ENCODE data around the gene CAMTA1.
"Not testable (repeated sequence)": the region's sequence is repeated elsewhere in the genome, so short reads cannot be mapped to it uniquely, and the experiment has no call there.

CAMTA1 gene

DNA sequence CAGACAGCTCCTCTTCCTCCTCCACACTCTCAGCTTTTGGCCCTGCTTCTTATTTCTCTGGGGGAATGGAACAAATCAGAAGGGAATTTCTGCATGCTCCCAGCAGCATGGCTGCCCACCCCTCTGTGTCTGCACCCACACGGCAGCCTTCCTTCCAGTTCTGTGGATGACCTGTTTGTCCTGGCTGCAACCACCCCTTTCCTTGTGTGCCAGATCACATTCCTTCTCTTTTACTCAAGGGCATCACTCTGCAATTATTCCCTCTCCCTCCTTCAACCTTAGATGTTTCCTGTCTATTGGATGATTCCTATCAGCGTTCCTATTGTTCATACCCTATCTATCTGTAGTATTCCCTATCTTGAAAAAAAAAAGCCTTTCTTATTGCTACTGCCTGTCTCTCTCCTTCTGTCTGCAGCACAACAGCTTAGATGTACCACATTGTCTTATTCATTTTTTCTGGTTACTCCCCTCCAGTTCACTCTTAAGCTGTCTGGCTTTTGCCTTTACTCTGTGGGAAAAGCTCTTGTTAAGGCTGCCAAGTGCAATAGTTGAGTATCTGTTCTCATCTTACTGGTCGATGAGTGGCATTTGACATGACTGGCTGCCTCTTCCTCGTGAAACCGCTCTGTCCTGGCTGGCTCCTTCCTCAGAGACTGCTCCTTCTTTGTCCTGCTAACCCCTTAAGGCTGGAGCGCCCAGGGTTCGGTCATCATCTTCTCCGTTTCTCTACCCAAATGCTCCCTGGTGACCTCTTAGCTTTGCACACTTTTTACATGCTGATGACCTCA is 351.1 kb downstream of the CAMTA1 start:
- no peak for DNase-seq (ENCODE audit: low read depth in 1 of 2, low spot score in 1 of 2)

DNA sequence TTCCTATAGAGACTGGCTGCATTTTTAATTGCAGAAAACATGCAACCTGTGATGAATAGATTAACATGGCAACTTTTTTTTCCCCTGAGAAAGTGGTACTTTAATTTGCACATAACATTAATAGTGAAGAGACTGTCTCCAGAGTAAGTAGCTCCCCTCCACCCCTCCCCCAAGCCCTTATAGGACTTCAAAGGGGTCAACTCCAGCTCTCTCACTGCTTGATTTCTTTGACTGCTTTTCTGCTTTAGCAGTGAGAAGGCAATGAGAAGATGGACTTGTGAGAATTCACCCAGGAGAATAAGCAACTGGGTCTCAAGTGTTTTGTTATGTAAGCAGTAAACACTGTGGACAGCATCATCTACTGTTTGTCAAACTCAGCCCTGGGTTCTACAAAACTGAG is 355.0 kb downstream of the CAMTA1 start:
- DNase-seq (ENCODE audit: low read depth in 1 of 2, low spot score in 1 of 2) = no peak

GRCh38 chr1:7145947-7146346 is 360.7 kb downstream of the CAMTA1 start:
- no peak for DNase-seq (ENCODE audit: low read depth in 1 of 2, low spot score in 1 of 2)

GRCh38 chr1:7146710-7147109 is 361.5 kb downstream of the CAMTA1 start:
- DNase-seq (ENCODE audit: low read depth in 1 of 2, low spot score in 1 of 2) = no peak

DNA sequence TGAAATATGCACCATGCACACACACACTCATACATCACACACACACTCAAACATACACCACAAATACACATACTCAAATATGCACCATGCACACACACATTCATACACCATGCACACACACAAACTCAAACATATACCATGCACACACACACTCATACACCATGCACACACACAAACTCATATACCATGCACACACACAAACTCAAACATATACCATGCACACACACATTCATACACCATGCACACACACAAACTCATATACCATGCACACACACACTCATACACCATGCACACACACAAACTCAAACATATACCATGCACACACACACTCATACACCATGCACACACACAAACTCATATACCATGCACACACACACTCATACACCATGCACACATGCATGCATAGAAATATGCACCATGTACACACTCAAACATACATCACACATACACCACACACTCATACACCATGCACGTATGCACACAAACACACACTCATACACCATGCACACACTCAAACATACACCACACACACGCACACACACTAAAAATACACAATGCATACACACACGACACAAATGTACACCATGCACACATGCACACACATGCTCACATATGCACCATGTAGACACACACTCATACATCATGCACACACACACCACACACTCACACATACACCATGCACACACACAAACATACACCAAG is 362.5 kb downstream of the CAMTA1 start:
- not testable (repeated sequence) for DNase-seq (ENCODE audit: low read depth in 1 of 2, low spot score in 1 of 2)

DNA sequence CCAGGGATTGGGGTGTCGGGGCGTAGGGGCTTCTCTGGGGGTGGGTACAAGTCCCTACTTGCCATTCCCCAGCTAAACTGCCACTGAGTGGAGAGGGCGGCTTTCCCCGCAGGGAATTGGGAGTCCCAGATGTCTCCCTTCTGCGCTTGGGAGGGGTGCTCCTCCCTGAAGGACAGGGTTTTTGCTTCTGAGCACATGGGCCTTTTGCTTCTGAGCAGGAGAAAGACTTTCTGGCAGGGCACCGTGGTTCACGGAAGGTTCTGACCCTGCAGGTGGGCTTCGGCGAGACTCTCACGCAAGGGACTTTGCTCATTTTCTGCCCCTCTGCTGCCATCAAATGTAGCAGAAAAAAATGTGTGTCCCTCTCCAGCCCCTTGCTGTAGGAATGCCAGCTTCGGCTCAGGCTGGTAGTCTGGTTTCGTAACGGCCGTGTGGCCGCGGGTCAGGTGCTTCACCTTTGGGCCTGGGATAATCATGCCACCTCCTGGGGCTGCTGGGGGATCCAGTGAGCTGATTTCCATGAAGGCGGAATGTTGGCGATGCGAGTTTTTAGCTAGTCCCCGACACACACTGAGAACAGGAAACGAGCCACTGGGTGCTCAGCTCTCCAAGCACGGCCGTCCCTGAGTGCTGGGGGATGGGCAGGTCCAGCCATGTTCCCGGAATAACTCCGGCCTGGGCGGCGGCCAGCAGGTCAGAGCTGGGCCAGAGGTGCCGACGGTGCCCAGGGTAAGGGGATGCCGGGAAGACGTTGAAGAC is 364.0 kb downstream of the CAMTA1 start:
- no peak for DNase-seq (ENCODE audit: low read depth in 1 of 2, low spot score in 1 of 2)

DNA sequence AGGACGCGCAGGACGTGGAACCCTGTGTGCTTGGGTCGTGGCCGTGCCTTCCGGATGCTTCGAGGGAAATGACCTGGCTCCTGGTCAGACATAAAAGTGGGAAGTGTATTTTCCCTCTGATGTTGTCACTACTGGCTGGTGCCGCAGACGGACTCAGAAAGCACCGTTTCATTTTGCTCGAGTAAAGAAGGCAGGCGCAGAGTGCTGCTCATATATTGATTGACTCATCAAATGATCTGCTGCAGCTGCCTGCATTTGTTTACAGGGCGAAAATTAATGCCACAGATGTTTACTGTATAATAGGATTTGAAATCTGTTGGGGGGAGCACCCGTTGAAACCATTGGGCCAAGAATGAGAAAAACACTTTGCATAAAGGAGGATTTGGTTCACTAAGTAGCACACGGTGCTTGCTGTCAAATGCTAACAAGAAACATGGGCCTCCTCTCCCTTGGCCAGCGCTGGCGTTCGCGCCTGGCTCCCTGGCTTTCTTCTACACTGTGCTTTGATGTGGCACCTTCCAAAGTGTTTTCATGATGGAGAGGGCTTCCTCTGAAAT is 365.5 kb downstream of the CAMTA1 start:
- DNase-seq (ENCODE audit: low read depth in 1 of 2, low spot score in 1 of 2) = no peak

DNA sequence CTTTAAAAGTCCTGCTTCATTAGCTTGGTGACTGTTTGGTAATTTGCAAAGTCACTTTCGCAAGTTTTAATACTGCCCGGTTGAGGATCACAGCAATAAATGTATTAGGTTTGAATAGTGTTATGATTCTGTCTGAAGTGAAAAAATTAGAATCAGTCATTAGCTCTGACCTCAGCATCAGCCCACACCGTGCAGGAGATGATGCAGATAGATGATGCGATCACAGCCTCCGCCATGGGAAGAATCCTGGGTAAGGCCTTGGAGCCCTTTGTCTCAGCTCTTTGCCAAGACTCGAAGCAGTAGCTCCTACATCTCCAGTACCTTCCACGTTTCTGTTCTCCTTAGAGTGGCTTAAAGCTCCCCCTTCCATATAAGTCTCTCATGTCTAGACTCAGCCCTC is 366.7 kb downstream of the CAMTA1 start:
- DNase-seq (ENCODE audit: low read depth in 1 of 2, low spot score in 1 of 2) = no peak

DNA sequence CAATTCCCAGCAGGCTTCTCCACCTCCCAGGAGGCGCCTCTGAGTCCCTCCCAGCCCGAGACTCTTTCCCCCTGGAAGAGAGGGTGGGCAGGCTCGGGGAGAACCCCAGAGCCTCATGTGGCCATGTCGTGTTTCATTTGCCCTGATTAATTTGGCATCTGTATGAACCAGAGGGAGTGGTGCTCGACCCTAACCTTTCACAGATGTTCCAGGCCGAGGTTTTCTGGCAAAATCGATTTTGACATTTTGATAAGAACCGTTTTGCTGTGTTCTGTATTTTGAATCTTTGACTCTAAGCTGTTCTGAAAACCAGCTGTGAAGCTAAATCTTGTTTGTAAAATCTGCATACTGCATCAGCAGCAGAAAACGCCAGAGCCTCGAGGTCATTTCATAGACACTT is 367.4 kb downstream of the CAMTA1 start:
- DNase-seq (ENCODE audit: low read depth in 1 of 2, low spot score in 1 of 2) = no peak

DNA sequence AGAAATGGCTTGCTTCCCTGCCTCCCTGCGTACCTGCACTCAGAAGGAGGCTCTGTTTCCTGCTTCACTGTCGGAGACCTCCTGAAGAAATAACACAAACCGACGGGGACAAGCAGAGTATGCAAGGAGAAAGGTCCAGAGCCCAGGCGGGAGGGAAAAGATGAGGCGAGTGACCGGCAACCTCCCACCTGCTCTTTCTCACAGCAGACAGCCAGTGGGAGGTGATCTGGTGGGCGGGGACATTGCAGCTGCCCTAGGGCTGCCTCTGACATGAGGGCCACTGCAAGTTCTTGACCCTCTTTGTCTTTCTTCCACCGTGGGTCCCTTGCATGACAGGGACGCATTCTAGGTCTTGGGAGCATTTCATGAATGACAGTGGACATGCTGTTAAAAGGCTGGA is 368.2 kb downstream of the CAMTA1 start:
- DNase-seq (ENCODE audit: low read depth in 1 of 2, low spot score in 1 of 2) = no peak

- no peak for DNase-seq (ENCODE audit: low read depth in 1 of 2, low spot score in 1 of 2)
Observed at GRCh38 chr1:7159116-7159781, 374.0 kb downstream of the CAMTA1 start.

DNA sequence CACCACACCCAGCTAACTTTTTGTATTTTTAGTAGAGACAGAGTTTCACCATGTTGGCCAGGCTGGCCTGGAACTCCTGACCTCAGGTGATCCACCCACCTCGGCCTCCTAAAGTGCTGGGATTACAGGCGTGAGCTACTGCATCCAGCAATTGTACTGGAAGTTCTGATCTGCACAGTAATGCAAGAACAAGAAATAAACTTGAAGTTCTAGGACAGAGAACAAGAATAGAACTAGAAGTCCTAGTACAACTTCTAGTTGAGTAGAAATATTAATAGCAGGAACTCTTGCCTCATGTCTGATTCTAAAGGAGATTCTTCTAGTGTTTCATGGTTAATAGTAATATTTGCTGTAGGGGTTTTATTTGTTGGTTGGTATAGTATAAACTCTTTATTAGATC is 383.3 kb downstream of the CAMTA1 start:
- DNase-seq (ENCODE audit: low read depth in 1 of 2, low spot score in 1 of 2) = not testable (repeated sequence)

GRCh38 chr1:7171168-7171567 is 385.9 kb downstream of the CAMTA1 start:
- no peak for DNase-seq (ENCODE audit: low read depth in 1 of 2, low spot score in 1 of 2)

GRCh38 chr1:7171574-7171973 is 386.3 kb downstream of the CAMTA1 start:
- no peak for DNase-seq (ENCODE audit: low read depth in 1 of 2, low spot score in 1 of 2)

- no peak for DNase-seq (ENCODE audit: low read depth in 1 of 2, low spot score in 1 of 2)
Observed at GRCh38 chr1:7172804-7173203, 387.6 kb downstream of the CAMTA1 start.

DNA sequence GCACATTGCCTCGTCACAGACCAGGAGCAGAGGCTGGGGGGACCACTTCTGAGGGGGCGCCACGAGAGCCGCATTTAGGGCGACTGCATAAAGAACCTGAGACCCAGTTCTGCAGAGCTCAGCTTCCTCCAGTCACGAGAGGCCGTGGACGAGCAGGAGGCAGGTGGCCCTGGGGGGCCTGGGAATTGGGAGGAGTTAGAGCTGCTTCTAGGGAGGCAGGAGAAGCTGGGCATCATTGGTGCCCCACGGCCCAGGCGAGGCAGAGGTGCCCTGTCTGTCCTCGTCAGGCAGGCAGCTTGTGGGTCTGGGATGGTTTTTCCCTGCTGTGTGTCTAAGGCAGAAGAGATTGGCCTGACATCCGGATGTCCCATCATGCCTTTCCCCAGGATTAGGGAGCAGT is 389.3 kb downstream of the CAMTA1 start:
- DNase-seq (ENCODE audit: low read depth in 1 of 2, low spot score in 1 of 2) = no peak

DNA sequence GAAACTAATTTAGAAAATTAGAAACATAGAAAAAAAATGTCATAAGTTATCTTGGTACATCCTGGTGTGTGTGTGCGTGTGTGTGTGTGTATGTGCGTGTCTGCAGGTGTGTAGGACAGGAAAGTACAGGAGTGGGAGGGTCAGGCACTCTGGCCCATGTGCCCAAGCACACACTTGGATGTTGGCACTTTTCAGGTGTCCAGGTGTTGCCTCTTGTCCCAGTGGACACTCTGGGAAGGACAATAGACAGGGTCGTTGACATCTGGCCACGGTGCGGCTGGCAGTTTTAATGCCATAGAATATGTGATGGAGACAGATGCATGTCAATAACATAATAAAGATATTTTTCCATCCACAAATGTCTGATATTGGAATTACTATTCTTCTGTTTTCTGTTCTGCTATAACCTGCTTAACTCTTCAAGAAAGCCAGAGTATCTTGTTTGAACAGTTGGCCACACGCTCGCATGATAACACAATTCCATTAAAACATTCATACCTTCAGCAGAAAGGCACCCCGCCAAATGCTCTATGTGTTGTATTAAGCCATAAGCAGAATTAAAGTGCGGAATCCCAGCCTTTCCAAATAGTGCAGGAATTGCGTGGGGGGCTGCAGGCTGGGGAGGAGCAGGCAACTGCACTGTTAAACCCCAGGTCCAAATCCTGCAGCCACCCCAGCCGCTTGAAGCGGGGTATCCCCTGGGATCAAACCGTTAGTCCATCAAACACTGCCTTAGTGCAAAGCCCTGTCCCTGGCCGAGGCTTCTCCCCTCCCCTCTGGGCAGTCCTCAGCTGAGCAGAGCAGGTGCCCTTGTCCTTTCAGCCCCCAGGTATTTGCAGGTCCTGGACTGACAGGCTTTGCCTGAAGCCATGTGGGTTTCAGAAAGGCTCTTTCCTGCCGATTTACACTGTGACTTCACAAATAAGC is 390.0 kb downstream of the CAMTA1 start:
- no peak for DNase-seq (ENCODE audit: low read depth in 1 of 2, low spot score in 1 of 2)

DNA sequence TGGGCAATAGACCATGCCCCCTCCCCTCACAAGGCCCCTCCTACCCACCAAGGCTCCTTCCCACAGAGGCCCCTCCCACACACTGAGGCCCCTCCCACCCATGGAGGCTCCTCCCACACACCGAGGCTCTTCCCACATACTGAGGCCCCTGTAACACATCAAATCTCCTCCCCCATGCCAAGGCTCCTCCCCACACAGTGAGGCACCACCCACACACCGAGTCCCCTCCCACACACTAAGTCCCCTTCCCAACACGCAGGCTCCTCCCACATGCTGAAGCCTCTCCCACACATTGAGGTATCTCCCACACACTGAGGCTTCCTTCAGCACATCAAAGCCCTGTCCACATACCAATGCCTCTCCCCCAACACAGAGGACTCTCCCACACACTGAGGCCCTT is 391.8 kb downstream of the CAMTA1 start:
- no peak for DNase-seq (ENCODE audit: low read depth in 1 of 2, low spot score in 1 of 2)

- no peak for DNase-seq (ENCODE audit: low read depth in 1 of 2, low spot score in 1 of 2)
Observed at GRCh38 chr1:7177438-7178146, 392.3 kb downstream of the CAMTA1 start.

All from activated CD4-positive, alpha-beta T cell treated with anti-CD3 and anti-CD28 coated beads, Interleukin-2, amount 50 U/mL, for 24 hours (primary cell).